Gastrocnemius medialis (tissue), 4 donors: ENCODE results near the gene CTNNBIP1.

Source experiments
- CTCF ChIP-seq, 5 experiments: fragments of 450-650 bp in 3 of 5; fragments of 200-600 bp in 2 of 5; sonication (generic) in 2 of 5; IDR thresholded peaks in 4 of 5; conservative IDR thresholded peaks in 1 of 5; 1 replicate in 4 of 5; 2 replicates in 1 of 5; pipeline ENCODE4 v1.5.1; 2016 to 2019; ENCODE audit warnings: antibody characterized with exemption in 5 of 5, mild to moderate bottlenecking in 3 of 5, moderate library complexity in 3 of 5
- POLR2A ChIP-seq, 2 donors: fragments of 450-650 bp; IDR thresholded peaks; one replicate each; pipeline ENCODE4 v1.6.1; 2017; ENCODE audit warnings: antibody characterized with exemption in 2 of 2, mild to moderate bottlenecking in 2 of 2, moderate library complexity in 2 of 2

GRCh38 chr1:9826087-9826486 lies 84.0 kb downstream of the CTNNBIP1 start:
- no peak for TF ChIP-seq CTCF (IDR thresholded peaks at IDR 0.05 in 4 of 5, conservative IDR thresholded peaks at IDR 0.05 in 1 of 5)
- no peak for TF ChIP-seq POLR2A (IDR thresholded peaks at IDR 0.05)
